Activated T-cell treated with anti-CD3 and anti-CD28 coated beads for 4 hours (primary cell): ENCODE data around the gene ABCG2.

ENCODE experiments used
- DNase-seq: peaks from one replicate; pipeline ENCODE4 v3.0.0-alpha.2; 2020

The ABCG2 gene

GRCh38 chr4:88062843-88063242 is 95.6 kb downstream of the ABCG2 start:
- no peak for DNase-seq

- no peak for DNase-seq
These were observed 96.1 kb downstream of the ABCG2 start for GRCh38 chr4:88062311-88062710.

DNA sequence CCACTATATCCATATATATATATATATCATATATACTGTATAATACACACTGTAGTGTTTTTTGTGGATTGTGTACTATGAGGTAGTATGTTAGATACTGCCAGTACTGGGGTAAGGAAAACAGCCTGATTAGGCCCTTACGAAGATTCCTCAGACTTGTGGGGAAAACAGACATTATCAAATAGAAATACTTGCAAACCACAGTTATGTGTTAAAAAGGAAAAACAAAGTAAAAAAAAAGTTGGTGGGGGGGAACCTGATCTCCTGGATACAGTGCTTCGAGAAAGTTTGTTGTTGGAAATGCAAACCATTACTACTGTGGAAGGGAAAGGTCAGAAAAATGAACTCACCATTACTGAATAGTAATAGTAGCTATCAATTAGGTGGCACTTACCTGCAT is 98.0 kb downstream of the ABCG2 start:
- DNase-seq: no peak

GRCh38 chr4:88059766-88060165 is 98.7 kb downstream of the ABCG2 start:
- DNase-seq: no peak

DNA sequence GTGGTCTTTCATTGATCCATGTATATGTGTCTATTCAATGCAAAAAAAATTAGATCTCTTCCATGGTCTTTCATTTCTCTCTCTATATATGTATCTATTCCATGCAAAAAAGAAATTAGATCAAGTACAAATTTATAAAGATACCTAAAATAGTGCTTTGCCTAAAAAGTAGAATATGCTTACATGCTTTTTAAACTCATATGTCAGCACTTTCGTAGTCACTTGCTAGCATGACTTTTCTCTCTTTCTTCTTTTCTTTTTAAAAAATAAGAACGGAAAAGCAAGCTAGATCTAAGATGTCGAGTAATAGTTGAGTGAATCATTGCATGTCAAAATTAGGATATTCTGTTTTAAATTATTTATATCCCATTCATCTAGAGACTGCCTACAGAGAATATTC is 100.1 kb downstream of the ABCG2 start:
- no peak for DNase-seq

DNA sequence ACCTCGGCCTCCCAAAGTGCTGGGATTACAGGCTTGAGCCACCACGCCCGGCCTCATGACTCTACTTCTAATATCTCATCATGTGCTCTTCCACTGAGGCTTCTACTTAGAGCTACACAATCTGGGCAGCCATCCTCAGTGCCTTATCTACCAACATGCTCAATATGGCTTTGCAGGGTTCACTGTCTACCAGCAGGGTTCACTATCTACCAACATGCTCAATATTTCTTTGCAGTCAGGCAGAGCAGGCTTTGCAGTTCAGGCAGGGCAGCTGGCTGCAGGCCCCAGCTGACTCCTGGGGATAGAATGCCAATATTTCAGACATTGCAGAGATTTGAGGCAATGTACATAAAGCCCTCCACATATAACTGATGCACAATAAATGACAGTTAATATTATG is 103.5 kb downstream of the ABCG2 start:
- DNase-seq: no peak

DNA sequence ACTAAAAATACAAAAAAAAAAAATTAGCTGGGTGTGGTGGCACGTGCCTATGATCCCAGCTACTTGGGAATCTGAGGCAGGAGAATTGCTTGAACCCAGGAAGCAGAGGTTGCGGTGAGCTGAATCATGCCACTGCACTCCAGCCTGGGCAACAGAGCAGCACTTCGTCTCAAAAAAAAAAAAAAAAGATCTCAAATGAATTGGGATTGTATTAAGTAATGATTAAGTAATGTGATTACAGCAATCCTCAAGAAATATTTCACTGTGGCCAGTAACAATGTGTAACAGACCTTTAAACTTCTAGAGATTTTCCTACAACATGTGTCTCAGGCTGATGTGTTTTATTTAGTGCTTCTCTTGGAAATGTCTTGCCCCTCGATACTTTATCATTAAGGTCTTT is 104.2 kb downstream of the ABCG2 start:
- no peak for DNase-seq

GRCh38 chr4:88045021-88045420 is 113.4 kb downstream of the ABCG2 start:
- DNase-seq: no peak

DNA sequence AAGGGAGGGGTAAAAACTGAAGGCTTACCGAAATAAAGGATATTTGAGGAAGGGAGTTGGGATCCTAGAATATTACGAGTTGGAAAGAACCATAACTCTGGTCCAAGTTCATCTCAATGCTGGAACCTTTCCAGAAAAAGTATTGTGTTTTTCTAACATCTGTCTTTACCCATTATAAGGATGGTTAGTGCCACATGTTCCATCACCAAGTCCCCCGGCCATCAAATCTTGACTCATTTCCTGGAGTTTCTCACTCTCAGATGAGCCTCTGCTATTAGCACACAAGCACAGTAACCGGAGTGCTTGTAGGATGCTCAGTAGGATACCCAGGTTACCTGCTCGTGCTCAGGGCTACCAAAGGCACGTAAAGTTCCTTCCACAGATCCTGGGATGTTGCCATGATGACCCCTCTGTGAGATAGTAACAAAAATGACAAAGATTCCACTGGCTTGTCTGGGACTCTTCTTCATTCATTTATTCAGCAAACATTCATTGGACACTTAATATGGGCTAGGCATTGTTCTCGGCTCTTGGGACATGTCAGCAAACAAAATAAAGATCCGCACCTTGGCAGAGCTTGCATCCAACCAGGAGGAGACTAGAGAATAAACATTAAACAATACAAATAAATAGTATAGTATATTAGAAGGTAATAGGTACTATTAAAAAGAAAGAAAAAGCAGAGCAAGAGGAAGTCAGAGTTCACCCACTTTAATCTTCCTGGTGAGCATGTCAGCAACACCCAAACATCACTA is 114.7 kb downstream of the ABCG2 start:
- DNase-seq: no peak

GRCh38 chr4:88043001-88043400 is 115.4 kb downstream of the ABCG2 start:
- DNase-seq: no peak

- no peak for DNase-seq
These were observed 116.8 kb downstream of the ABCG2 start for GRCh38 chr4:88041626-88042025.

GRCh38 chr4:88040707-88041106 is 117.7 kb downstream of the ABCG2 start:
- no peak for DNase-seq
